Measurements from ENCODE around the gene SLFN12.
"Not testable (repeated sequence)": the region's sequence is repeated elsewhere in the genome, so short reads cannot be mapped to it uniquely, and the experiment has no call there.

The SLFN12 gene

DNA sequence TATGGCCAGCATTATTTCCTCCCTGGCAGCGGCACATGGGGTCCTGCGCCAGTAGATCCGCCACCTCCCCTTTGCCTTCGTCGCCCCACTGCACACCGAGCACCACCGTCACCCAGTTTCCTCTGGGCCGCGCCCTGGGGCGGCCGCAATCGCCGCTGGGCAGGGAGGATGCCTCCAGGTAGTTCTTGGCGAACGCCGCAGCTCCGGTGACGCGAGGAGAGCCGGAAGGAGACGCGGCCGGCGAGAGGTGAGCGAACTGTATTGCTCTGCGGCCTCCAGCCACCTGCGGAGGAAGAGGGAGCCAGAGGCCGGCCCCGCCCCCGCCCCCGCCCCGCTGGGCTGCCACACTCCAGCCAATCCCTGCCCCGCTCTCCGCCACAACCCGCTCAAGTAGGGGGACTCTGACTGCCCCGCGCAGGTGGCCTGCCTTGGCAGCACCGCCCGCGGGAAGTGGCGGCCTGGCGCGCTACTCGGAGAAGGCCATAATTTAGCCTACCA, 28.1 kb upstream of the SLFN12 start:
- in situ Hi-C loops (cut with HindIII; ENCODE audit: low sequenced_read_pairs) = no loop called here

DNA sequence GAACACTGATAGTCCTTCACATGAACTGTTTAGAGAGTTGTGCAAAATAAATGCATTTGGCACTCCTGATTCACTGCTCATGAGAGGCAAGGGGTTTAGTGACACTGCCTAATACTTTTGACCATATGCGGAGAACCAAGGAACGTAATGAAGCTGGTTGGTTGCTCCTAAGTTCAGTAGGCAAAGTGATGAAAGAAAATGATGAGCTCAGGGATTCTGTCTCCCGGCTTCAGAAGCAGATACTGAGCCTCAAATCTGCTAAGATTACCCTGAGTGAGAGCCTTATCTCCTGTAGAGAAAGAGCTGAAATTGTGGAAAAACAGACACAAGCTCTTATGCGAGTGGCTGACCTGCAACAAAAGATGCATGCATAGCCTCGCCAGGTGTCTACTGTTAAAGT, 21.7 kb upstream of the SLFN12 start:
- H3K4me3 ChIP-seq (ENCODE audit: low read depth, low read length); in situ Hi-C loops (cut with HindIII; ENCODE audit: low sequenced_read_pairs); DNase-seq (ENCODE audit: low read depth): not testable (repeated sequence)

More for the DNA sequence above, 28.1 kb upstream of the SLFN12 start:
- H3K4me3 ChIP-seq (ENCODE audit: low read depth, low read length) = no peak overlapping the region
- no peak for DNase-seq (ENCODE audit: low read depth)
- TF ChIP-seq, protein P1, sequence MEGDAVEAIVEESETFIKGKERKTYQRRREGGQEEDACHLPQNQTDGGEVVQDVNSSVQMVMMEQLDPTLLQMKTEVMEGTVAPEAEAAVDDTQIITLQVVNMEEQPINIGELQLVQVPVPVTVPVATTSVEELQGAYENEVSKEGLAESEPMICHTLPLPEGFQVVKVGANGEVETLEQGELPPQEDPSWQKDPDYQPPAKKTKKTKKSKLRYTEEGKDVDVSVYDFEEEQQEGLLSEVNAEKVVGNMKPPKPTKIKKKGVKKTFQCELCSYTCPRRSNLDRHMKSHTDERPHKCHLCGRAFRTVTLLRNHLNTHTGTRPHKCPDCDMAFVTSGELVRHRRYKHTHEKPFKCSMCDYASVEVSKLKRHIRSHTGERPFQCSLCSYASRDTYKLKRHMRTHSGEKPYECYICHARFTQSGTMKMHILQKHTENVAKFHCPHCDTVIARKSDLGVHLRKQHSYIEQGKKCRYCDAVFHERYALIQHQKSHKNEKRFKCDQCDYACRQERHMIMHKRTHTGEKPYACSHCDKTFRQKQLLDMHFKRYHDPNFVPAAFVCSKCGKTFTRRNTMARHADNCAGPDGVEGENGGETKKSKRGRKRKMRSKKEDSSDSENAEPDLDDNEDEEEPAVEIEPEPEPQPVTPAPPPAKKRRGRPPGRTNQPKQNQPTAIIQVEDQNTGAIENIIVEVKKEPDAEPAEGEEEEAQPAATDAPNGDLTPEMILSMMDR (IDR thresholded peaks at IDR 0.05; ENCODE audit: low read depth, low read length, missing control alignments) = no peak

DNA sequence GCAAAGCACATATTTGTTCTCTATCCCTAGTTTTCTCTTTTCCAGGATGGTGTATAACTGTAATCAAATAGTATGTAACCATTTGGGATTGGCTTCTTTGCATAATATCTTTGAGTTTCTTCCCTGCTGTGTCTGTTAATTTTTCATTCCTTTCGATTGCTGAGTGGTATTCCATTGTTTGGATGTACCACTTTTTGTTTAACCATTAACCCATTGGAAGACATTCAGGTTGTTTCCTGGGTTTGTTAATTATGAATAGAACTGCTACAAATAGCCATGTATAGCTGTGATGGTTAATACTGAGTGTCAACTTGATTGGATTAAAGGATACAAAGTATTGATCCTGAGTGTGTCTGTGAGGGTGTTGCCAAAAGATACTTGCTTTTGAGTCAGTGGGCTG, 20.9 kb upstream of the SLFN12 start:
- TF ChIP-seq, protein P1 (IDR thresholded peaks at IDR 0.05; ENCODE audit: low read depth, low read length, missing control alignments) = no peak
- in situ Hi-C loops (cut with HindIII; ENCODE audit: low sequenced_read_pairs) = no loop called here
- H3K4me3 ChIP-seq (ENCODE audit: low read depth, low read length) = no peak overlapping the region
- no peak for DNase-seq (ENCODE audit: low read depth)

DNA sequence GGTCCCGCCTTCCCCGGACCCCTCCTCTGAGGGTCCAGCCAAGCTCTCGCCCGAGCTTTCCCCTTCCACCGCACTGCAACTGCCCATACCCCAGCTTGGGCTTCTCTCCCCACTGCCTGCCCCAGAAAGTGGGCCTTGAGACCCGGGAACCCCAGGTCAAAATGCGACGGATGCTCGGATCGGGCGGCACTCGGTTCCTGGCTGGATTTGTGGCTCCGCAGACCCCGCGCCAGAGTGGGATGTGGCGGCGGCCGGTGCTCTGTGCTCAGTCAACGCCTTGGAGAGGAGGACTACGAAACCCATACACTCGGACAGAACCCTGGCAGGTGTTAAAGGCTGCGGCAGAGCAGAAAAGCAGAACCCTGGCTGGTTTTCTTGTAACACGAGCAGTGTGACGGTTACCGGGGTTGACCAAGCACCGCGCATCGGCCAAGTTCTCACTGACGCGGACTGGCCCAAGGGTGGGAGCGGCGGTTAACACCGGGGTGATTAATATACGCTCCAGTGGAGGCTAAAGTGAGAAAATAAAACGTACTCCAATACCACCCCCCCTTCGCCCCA, 17.2 kb upstream of the SLFN12 start:
- TF ChIP-seq, protein P1 (IDR thresholded peaks at IDR 0.05; ENCODE audit: low read depth, low read length, missing control alignments) = no peak
- in situ Hi-C loops (cut with HindIII; ENCODE audit: low sequenced_read_pairs) = no loop called here
- peak; percentile 24 for DNase-seq (ENCODE audit: low read depth)
- H3K4me3 ChIP-seq (ENCODE audit: low read depth, low read length) = peak overlapping the region; percentile 15

DNA sequence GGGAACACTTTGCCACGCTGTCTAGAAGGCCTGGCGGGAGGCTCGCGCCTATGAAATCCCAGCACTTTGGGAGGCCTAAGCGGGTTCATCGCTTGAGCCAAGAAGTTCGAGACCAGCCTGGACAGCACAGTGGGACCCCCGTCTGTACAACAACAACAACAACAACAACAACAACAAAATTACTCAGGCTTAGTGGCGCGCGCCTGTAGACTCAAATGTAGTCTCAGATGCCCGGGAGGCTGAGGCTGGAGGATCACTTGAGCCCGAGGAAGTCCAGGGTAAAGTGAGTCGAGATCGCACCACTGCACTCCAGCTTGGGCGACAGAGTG, 16.6 kb upstream of the SLFN12 start:
- TF ChIP-seq, protein P1 (IDR thresholded peaks at IDR 0.05; ENCODE audit: low read depth, low read length, missing control alignments) = no peak
- no peak for DNase-seq (ENCODE audit: low read depth)
- H3K4me3 ChIP-seq (ENCODE audit: low read depth, low read length) = peak overlapping the region; percentile 45
- in situ Hi-C loops (cut with HindIII; ENCODE audit: low sequenced_read_pairs) = no loop called here

DNA sequence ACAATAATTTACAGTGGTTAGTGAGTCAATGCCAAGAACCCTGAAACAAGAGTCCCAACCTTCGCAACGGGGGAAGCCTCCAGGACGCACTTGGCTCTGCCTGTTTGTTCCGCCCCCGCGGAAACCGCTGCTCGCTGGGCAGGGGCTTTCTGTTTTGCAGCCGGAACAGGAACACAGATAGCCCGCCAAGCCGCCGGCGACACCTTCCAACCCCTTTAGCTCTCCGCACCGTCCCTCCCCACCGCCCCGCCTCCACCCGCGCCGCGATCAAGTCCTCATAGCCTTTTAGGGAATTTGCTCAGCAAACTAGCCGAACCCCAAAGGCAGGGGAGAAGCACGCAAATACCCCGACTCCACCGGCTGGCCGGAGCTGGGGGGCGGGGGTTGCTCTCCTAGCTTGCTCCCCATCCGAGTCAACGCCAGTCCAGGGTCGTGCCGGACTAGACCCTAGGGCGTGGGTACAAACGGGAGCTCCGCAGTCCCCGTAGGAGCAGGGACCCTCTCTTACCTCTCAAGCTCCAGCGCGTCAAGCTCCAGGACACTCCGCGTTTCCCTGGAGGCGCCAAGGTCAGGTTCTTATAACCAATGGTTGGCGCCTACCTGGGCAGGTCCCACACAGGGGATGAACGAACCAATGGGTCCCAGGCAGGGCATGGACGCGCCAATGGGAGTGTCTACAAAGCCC, 16.1 kb upstream of the SLFN12 start, which contains the start of gene SLFN13:
Gene SLFN13, minus strand, starts transcription at position 553 of the 685 bp plus-strand sequence. CDS start 3,086 bp downstream, outside the sequence.
- TF ChIP-seq, protein P1 (IDR thresholded peaks at IDR 0.05; ENCODE audit: low read depth, low read length, missing control alignments) = no peak
- H3K4me3 ChIP-seq (ENCODE audit: low read depth, low read length) = peak within 1 kb of the TSS; percentile 45
- DNase-seq (ENCODE audit: low read depth) = peak; percentile 41
- in situ Hi-C loops (cut with HindIII; ENCODE audit: low sequenced_read_pairs) = no loop called here

DNA sequence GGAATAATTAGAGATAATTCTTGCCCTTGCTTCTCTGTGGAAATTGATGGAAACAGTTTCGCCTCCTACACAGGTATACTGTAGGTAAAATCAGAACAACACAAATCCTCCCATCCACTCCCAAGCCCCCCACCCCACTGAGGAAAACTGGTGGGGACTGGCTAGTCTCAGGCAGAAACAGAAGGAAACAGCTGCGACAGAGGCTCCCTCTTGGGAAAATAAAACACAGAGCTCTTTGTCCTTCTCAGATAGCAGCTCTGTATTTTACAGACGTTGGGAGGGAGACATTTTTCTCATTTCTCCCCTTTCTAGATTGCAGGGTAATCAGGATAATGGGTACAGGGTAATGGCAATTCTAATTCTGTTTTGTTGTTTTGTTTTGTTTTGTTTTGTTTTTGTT, 15.2 kb upstream of the SLFN12 start:
- DNase-seq (ENCODE audit: low read depth) = no peak
- in situ Hi-C loops (cut with HindIII; ENCODE audit: low sequenced_read_pairs) = no loop called here
- TF ChIP-seq, protein P1 (IDR thresholded peaks at IDR 0.05; ENCODE audit: low read depth, low read length, missing control alignments) = no peak
- no peak overlapping the region for H3K4me3 ChIP-seq (ENCODE audit: low read depth, low read length)

All from astrocyte of the cerebellum (primary cell).